HL-60/S4 (cell line): ENCODE data around the gene FLOT2.
"Not testable (repeated sequence)": the region's sequence is repeated elsewhere in the genome, so short reads cannot be mapped to it uniquely, and the experiment has no call there.

Experiments
- in situ Hi-C: fragments of 300-500 bp; cut with MboI; formaldehyde crosslinking; loops from 2 replicates; pipeline ENCODE4 v1.14.3; 2022; ENCODE audit warnings: low sequenced_read_pairs

Gene FLOT2

GRCh38 chr17:28896884-28897768, at the start of gene FLOT2:
FLOT2 (minus strand) TSS chr17:28897733; CDS start chr17:28897574, 159 bp downstream.
- in situ Hi-C loops, result no loop called here

GRCh38 chr17:28946239-28946638, 48.7 kb upstream of the FLOT2 start:
- in situ Hi-C loops, result no loop called here

GRCh38 chr17:28944862-28945741, 47.6 kb upstream of the FLOT2 start:
- in situ Hi-C loops, result no loop called here

GRCh38 chr17:28944343-28944742, 46.8 kb upstream of the FLOT2 start:
- in situ Hi-C loops, result no loop called here

GRCh38 chr17:28942925-28943324, 45.4 kb upstream of the FLOT2 start:
- in situ Hi-C loops, result no loop called here

- in situ Hi-C loops, result no loop called here
Observed at GRCh38 chr17:28941251-28941650, 43.7 kb upstream of the FLOT2 start.

- in situ Hi-C loops, result no loop called here
Observed at GRCh38 chr17:28940675-28941074, 43.1 kb upstream of the FLOT2 start.

- in situ Hi-C loops, result no loop called here
Observed at GRCh38 chr17:28940142-28940541, 42.6 kb upstream of the FLOT2 start.

GRCh38 chr17:28938552-28938951, 41.0 kb upstream of the FLOT2 start:
- in situ Hi-C loops, result no loop called here

- in situ Hi-C loops, result no loop called here
Observed at GRCh38 chr17:28937044-28937729, 39.7 kb upstream of the FLOT2 start.

GRCh38 chr17:28935744-28936460, 38.4 kb upstream of the FLOT2 start:
- in situ Hi-C loops, result no loop called here

- in situ Hi-C loops, result not testable (repeated sequence)
Observed at GRCh38 chr17:28934508-28934907, 37.0 kb upstream of the FLOT2 start.

GRCh38 chr17:28929787-28930186, 32.3 kb upstream of the FLOT2 start:
- in situ Hi-C loops, result no loop called here

- in situ Hi-C loops, result no loop called here
Observed at GRCh38 chr17:28928061-28928460, 30.5 kb upstream of the FLOT2 start.

GRCh38 chr17:28926786-28927185, 29.3 kb upstream of the FLOT2 start:
- in situ Hi-C loops, result no loop called here

- in situ Hi-C loops, result no loop called here
Observed at GRCh38 chr17:28926366-28926765, 28.8 kb upstream of the FLOT2 start.

GRCh38 chr17:28925912-28926365, 28.4 kb upstream of the FLOT2 start:
- in situ Hi-C loops, result no loop called here

- in situ Hi-C loops, result no loop called here
Observed at GRCh38 chr17:28920201-28920600, 22.7 kb upstream of the FLOT2 start.

- in situ Hi-C loops, result no loop called here
Observed at GRCh38 chr17:28918295-28918694, 20.8 kb upstream of the FLOT2 start.

GRCh38 chr17:28917465-28917864, 19.9 kb upstream of the FLOT2 start:
- in situ Hi-C loops, result no loop called here
